GM18507 (cell line): ENCODE measurements around the gene GSTT4.
A peak's percentile ranks its signal among the peaks of the same experiment; 100 is the strongest.
"Not testable (repeated sequence)": the region's sequence is repeated elsewhere in the genome, so short reads cannot be mapped to it uniquely, and the experiment has no call there.

Source experiments
- DNase-seq: peaks from one replicate; pipeline ENCODE4 v3.0.0; 2011; ENCODE audit warnings: low read depth; ENCODE audit not compliant: insufficient read length; ENCODE audit errors: extremely low spot score
- FAIRE-seq: peaks from 2 replicates; lab custom pipeline; 2011; peaks lifted over from hg19 to GRCh38; lab: Jason Lieb, UNC

The GSTT4 gene

DNA sequence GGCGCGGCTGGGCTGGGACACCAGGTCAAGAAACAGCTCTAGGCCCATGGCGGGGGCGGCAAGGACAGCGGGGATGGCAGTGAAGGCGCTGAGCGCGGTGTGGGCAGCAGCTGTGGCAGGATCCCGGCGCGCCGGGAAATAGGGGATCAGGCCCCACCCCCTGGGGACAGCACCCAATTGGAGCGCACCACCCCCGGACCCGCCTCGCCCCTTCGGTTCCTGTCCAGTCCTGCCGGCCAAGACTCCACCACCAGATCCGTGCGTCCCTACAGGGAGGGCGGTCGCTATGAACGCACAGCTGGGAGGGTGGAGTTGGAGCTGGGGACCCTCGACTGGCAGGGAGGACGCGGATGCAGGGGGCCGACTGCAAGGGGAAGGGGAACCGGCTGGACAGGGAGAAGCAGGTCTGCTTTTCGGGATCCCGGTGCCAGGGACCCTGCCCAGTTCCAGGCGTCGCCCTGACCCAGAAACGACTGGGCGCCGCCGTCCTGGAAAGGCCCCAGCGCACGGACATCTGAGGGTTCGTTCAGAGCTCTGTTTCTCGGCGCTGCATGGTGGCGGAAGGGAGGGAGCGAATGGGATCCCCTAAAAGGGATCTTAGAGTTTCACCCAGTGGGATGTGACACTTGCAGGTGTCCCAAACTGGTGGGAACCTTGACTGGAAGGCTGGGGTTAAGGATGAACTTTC lies 44.0 kb downstream of the GSTT4 start, which contains the start of gene GSTT2B:
TSS of gene GSTT2B (minus strand) at position 112 of the 688 bp plus-strand sequence. CDS start at position 48, 64 bp downstream.
- DNase-seq, FAIRE-seq: not testable (repeated sequence)

DNA sequence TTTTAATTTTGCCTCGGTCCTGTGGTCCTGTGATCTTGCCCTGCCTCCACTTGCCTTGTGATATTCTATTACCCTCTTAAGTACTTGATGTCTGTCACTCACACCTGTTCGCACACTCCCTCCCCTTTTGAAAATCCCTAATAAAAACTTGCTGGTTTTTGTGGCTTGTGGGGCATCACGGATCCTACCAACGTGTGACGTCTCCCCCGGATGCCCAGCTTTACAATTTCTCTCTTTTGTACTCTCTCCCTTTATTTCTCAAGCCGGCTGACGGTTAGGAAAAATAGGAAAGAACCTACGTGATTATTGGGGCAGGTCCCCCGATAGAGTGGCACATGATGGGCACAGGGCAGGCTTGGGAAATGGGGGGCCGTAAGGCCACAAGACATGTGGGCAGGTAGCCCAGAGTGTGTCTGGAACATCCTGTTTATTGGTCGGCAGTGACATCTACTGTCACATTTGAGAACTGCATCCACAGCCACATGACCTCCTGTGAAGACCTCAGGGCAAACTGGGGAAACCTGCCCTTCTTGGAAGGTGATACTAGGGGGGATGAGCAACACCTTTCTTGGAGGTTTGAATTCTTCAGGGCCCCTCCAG lies 48.9 kb downstream of the GSTT4 start:
- not testable (repeated sequence) for DNase-seq
- FAIRE-seq, result peak; percentile 74

DNA sequence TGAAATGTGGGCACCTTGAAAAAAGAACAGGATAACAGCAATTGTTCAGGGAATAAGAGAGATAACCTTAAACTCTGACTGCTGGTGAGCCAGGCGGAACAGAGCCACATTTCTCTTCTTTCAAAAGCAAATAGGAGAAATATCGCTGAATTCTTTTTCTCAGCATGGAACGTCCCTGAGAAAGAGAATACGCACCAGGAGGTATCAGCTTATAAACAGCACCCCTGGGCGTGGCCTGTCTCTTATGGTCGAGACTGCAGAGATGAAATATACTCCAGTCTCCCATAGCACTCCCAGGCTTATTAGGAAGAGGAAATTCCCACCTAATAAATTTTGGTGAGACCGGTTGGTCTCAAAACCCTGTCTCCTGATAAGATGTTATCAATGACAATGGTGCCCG lies 49.4 kb downstream of the GSTT4 start:
- DNase-seq, FAIRE-seq: not testable (repeated sequence)

DNA sequence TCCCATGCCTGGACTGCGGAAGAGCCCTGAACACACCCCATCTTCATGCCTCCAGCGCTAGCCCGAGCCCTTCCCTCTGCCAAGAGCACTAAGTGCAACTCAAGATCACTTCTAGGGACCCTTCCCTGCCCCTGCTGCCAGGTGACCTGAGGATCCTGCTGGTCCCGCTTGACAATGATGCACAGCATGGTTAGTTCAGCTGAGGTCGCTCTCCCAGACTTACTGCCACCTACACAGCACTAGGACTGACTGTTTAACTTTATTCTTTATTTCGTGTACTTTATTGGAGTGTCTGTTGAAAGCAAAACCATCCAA lies 50.3 kb downstream of the GSTT4 start:
- FAIRE-seq, DNase-seq: not testable (repeated sequence)

DNA sequence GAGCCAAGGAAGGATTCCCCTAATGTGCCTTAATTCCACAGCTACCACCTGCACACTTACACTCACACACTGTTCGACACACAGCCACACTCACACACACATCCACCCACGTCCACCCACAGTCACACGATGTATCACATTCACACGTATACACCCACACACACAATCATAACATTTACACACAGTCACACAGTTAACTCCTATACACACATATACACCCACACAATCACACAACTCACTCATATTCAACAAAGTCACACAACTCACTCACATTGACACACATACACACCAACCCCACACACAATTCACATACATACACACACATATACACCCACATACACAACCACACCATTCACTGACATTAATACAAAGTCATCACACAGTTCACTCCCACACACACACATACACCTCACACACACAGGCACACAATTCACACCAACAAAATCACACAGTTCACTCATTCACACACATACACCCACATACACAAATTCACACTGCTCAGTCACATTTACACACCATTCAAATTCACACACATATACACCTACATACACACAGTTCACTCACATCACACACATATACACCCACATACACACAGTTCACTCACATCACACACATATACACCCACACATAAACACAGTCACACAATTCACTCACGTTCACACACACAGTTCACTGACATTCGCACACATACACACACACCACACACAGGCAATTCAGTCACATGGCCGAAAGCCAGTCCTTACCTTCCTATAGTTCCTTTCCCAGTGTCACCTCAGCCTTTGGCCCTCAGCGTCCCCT lies 50.9 kb downstream of the GSTT4 start:
- DNase-seq, FAIRE-seq: not testable (repeated sequence)

DNA sequence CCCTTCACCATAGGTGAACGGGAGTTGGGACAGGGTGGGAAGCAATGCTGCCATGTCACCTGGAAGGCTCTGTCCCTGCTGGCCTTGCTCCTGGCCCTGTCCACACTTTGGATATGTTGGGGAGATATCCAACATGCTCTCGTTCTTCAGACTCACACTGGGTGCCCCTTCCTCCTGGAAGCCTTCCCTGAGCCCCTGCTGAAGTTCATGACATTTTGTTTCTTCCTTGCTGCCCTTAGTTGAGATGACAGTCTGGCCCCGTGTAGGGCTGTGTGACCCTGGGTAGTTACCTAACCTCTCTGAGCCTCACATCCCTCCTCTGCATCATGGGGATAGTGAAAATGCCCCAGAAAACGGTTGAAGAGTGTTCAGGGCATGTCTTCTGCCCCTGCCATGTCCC lies 51.8 kb downstream of the GSTT4 start:
- DNase-seq, FAIRE-seq: not testable (repeated sequence)

DNA sequence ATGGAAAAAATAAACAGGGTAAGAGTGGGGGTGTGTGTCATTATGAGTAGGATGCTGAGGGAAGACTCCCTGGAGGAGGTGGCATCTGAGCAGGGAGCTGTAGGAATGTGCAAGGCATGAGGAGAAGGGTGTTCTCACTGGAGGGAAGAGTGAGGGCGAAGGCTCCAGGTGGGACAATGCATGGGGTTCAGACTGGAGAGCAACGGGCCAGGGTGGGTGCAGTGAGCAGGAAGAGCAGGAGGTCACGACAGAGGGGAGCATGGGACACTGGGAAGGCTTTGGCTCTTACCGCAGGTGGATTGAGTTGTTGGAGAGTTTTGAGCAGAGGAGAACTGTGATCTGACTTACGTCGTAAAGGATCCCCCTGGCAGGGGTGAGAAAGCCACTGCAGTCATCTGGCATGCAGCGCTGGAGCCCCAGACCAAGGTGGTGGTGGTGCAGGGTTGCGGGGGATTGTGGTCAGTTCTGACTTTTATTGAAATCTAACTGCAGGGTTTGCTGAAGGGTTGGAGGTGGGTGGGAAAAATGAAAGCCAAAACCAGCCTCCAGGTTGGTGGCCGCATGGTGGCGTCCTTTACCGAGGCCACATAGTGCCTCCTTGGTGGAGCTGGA lies 52.4 kb downstream of the GSTT4 start:
- not testable (repeated sequence) for FAIRE-seq, DNase-seq

DNA sequence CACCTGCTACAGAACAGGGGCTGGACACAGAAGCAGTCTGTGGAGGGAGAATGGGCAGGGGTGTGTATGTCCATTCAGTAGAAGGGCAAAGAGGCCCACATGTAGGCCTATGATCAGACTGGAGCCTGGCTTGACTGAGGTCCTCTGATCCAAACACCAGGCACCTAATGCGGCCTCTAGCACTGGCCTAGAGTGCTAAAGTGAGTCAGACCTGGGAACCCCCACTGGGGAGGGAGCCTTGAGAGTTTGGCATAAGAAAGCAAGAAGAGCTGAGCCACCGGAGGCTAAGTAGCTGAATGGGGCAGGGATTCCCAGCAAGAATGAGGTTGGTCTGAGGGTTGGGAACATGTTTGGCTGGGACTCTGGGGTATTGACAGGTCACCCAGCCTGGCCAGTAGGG lies 53.9 kb downstream of the GSTT4 start:
- not testable (repeated sequence) for FAIRE-seq, DNase-seq

DNA sequence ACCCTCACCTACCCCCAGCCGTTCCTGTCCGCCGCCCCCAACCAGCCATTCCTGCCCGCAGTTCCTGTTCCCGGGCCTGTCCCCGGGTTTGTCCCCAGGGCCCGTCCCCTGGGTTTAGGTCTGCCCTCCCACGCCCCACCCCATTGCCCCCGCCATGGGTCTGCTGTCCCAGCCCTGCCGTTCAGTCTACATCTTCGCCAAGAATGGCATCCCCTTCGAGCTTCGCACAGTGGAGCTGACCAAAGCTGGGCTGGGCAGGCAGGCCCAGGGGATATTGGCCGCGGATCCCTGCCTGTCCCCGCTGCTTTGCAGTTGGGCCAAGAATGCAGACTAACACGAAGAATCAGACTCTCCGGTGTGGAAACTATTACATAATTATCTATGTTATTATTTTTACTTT lies 55.5 kb downstream of the GSTT4 start:
- not testable (repeated sequence) for FAIRE-seq, DNase-seq
